ENCODE results near the gene MAGEA10. TPM values are rescaled to one million over a fixed set of nuclear protein-coding genes. Genes with fewer than 3 reads are reported as not detected.

Gene MAGEA10
- total RNA-seq, 1 donor from 2014 or later: not detected

Other genes with a start within 250 kb of the MAGEA10 start
- not detected for gene MAGEA4, start 225.7 kb downstream of the MAGEA10 start, total RNA-seq
- gene GABRE, start 163.9 kb downstream of the MAGEA10 start, total RNA-seq: 97.8 TPM

All from ureter (tissue), 1 donor.